Muscle layer of duodenum (tissue), 2 donors: ENCODE data around the gene GLI3.

Experiments used
- H3K27ac ChIP-seq: one replicate; pipeline ENCODE4 v1.7.0; 2013; ENCODE audit warnings: mild to moderate bottlenecking, low read length
- H3K27me3 ChIP-seq: one replicate; pipeline ENCODE4 v1.7.0; 2013; ENCODE audit warnings: low read depth, mild to moderate bottlenecking, control low read depth, low read length
- H3K36me3 ChIP-seq, 2 donors: one replicate each; pipeline ENCODE4 v1.7.0; 2013; ENCODE audit warnings: low read length in 2 of 2, control low read depth in 1 of 2, mild to moderate bottlenecking in 1 of 2; ENCODE audit not compliant: insufficient read depth in 2 of 2, control insufficient read depth in 1 of 2
- H3K4me1 ChIP-seq, 2 donors: one replicate each; pipeline ENCODE4 v1.7.0; 2013; ENCODE audit warnings: low read length in 2 of 2, mild to moderate bottlenecking in 2 of 2, control low read depth in 1 of 2, moderate library complexity in 1 of 2; ENCODE audit not compliant: insufficient read depth in 2 of 2, control insufficient read depth in 1 of 2
- H3K4me3 ChIP-seq, 2 donors: one replicate each; pipeline ENCODE4 v1.7.0; 2013; ENCODE audit warnings: low read length in 2 of 2, low read depth in 1 of 2, mild to moderate bottlenecking in 1 of 2
- H3K9me3 ChIP-seq, 2 donors: one replicate each; pipeline ENCODE4 v1.7.0; 2013; ENCODE audit warnings: low read length in 2 of 2, control low read depth in 1 of 2, mild to moderate bottlenecking in 1 of 2; ENCODE audit not compliant: control insufficient read depth in 1 of 2
- donor health status: healthy.

GLI3 gene

DNA sequence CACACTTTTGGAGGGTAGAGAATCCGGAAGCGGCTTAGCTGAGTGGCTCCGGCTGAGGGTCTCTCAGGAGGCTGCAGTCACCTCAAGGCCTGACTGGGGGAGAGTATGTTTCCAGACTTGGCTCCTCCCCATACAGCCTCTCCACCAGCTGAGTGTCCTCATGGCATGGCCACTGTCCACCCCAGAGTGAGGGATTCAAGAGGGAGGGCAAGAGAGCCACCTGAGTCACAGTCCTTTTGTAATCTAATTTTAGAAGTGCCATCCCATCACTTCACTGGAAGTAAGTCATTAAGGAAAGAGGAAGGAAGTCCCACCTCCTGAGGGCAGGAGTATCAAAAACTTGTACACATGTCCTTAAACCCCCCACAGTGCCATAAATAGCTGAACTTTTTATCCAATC, 134.0 kb downstream of the GLI3 start:
- Histone ChIP-seq H3K4me3 (no peak overlapping the region), H3K4me1 (peaks cover 15 to 30% of the 10 kb centered on the region in 2 donors), H3K27ac (no peak overlapping the region), H3K9me3 (no peaks in the 10 kb centered on the region), H3K36me3 (no peaks in the 10 kb centered on the region), H3K27me3 (no peaks in the 10 kb centered on the region)

DNA sequence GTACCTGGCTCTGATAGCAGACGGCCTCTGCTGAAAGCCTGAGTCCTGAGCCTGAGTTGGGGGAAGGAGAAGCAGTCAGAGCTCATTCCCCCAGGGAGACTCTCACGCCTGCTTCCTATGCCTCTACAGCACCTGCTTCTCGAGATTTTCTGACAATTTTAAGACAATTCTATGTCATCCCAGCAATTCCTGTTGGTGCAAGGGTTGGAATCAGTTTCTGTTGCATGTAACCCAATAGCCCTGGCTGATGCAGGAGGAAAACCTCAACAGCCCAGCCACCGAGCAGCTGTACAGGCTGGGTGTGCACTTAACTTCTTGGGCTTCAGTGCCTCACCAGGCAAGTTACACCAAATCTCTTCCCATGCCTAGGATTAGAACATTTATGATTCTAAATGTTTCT, 134.7 kb downstream of the GLI3 start:
- H3K4me3 ChIP-seq = no peak overlapping the region
- peaks cover 12 to 27% of the 10 kb centered on the region in 2 donors for H3K4me1 ChIP-seq
- H3K9me3 ChIP-seq = no peaks in the 10 kb centered on the region
- H3K27ac ChIP-seq = no peak overlapping the region
- H3K36me3 ChIP-seq = no peaks in the 10 kb centered on the region
- no peaks in the 10 kb centered on the region for H3K27me3 ChIP-seq

- Histone ChIP-seq H3K4me3 (no peak overlapping the region), H3K27ac (no peak overlapping the region)
Measured at GRCh38 chr7:42100156-42100508, 136.9 kb downstream of the GLI3 start.

DNA sequence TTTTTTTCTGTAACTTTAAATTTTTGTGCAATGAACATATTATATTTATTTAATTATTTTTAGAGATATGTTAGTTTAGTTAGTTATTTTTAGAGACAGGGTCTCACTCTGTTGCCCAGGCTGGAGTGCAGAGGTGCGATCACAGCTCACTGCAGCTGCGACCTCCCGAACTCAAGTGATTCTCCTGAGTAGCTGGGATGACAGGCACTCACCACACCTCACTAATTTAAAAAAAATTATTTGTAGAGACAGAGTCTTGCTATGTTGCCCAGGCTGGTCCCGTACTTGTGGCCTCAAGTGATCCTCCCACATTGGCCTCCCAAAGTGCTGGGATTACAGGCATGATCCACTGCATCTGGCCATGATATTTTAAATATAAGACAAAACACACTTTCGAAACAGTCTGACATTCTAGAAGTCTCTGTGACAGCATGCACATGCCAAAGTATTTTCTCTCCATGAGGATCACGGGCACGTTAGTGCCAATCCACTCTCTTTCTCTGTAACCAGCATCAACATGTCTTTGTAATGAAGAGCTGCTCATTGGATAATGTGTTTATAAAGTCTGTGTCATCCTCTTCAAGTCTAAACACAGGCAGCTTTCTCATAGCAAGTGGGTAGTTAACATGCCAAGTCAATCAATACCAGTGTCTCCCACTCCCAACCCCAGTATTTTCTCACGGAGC, 137.4 kb downstream of the GLI3 start:
- Histone ChIP-seq H3K9me3 (no peaks in the 10 kb centered on the region), H3K4me1 (peaks cover 4 to 22% of the 10 kb centered on the region in 2 donors), H3K27me3 (no peaks in the 10 kb centered on the region), H3K27ac (no peak overlapping the region), H3K36me3 (no peaks in the 10 kb centered on the region), H3K4me3 (no peak overlapping the region)

More at GRCh38 chr7:42100156-42100508, 136.9 kb downstream of the GLI3 start:
- H3K36me3 ChIP-seq = no peaks in the 10 kb centered on the region
- peaks cover 4 to 25% of the 10 kb centered on the region in 2 donors for H3K4me1 ChIP-seq
- no peaks in the 10 kb centered on the region for H3K9me3 ChIP-seq
- no peaks in the 10 kb centered on the region for H3K27me3 ChIP-seq

- H3K27ac ChIP-seq = no peak overlapping the region
- H3K9me3 ChIP-seq = no peaks in the 10 kb centered on the region
- H3K4me1 ChIP-seq = peaks cover 4 to 20% of the 10 kb centered on the region in 2 donors
- H3K36me3 ChIP-seq = no peaks in the 10 kb centered on the region
- H3K27me3 ChIP-seq = no peaks in the 10 kb centered on the region
- H3K4me3 ChIP-seq = no peak overlapping the region
Measured at GRCh38 chr7:42099066-42099465, 137.9 kb downstream of the GLI3 start.

- no peaks in the 10 kb centered on the region for H3K27me3 ChIP-seq
- H3K27ac ChIP-seq = no peak overlapping the region
- no peak overlapping the region for H3K4me3 ChIP-seq
- no peaks in the 10 kb centered on the region for H3K9me3 ChIP-seq
- peaks cover 4 to 20% of the 10 kb centered on the region in 2 donors for H3K4me1 ChIP-seq
- no peaks in the 10 kb centered on the region for H3K36me3 ChIP-seq
Measured at GRCh38 chr7:42097752-42098151, 139.3 kb downstream of the GLI3 start.

DNA sequence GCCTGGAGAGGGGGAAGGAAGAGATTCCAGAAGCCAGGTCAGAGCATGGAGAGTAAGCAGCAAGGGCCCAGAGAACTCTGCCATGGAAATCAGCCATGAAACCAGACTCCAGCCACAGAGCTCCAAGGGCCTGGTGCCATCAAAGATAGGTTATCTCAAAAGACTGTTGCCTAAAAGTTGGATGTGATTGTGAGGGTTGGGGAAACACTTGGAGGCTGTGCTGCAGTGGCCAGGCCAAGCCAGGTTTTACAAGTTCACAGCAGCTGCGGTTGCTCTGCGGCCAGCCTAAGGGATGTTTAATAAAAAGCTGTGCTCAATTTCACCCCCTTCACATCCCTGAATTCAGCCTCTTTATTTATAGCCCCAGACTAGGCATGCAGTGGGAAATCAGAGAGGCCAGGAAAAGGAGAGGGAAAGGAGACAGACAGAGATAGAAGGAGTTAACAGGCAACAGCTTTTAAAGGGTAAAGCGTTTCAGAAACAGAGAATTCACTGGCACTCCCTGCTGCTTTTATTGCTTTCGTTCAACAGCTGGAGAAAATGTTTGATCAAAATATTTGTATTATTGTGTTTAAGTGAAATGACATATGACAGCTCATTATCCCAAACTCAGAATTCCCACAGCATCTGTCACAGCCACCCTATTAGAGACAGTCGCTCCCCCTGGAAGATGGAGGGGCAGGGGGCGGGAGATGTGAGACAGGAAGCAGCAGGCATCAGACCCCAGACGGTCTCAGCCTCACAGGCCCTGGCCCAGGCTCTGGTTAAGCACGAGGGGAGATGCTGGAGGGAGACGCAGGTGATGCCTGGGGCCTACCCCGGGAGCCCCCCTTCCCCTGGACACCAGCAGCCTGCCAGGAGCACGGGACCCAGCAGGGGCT, 140.1 kb downstream of the GLI3 start:
- Histone ChIP-seq H3K9me3 (no peaks in the 10 kb centered on the region), H3K27ac (peak overlapping the region; percentile 10), H3K4me1 (peaks cover 4 to 26% of the 10 kb centered on the region in 2 donors), H3K36me3 (no peaks in the 10 kb centered on the region), H3K4me3 (no peak overlapping the region), H3K27me3 (no peaks in the 10 kb centered on the region)

DNA sequence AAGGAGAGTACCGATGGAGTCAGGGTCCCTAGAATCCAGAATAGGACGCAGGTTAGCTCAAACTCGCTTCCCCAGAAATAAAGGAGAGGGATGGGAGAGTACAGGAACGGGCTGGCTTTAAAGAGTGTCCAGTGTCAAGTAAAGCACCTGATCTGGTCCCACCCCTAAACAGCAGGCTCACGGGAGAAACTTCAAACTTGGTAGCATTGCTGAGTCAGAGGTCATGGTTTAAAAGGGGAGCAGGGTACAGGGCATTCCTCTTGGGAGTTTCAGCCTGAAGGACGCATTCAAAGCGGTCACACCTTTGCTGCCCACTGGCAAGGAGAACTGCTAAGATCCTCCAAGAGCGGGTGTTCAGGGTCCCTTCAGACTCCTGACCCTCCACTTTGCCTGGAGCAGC, 140.7 kb downstream of the GLI3 start:
- Histone ChIP-seq H3K27me3 (no peaks in the 10 kb centered on the region), H3K36me3 (no peaks in the 10 kb centered on the region), H3K9me3 (no peaks in the 10 kb centered on the region), H3K27ac (peak overlapping the region; percentile 10), H3K4me3 (no peak overlapping the region), H3K4me1 (peaks cover 4 to 33% of the 10 kb centered on the region in 2 donors)

DNA sequence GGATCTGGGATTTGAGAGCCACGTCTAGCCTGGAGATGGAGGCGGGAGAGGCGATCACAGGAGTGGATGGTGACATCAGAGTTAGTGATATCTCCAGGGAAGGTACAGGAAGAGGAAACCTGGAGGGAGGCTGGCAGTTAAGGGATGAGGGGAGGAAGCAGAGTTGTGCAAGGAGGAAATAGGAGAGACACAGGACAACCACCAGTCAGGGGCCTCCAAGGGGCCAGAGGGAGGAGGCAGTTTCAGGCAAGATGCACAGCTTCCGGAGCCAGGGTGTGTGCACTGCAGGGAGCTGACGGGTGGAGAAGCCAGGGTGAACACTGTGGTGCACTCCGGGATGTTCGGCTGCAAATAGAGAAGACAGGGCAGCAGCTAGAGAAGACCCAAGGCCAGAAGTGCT, 141.2 kb downstream of the GLI3 start:
- Histone ChIP-seq H3K9me3 (no peaks in the 10 kb centered on the region), H3K4me1 (peaks cover 4 to 38% of the 10 kb centered on the region in 2 donors), H3K27ac (no peak overlapping the region), H3K36me3 (no peaks in the 10 kb centered on the region), H3K27me3 (no peaks in the 10 kb centered on the region), H3K4me3 (no peak overlapping the region)

- peaks cover 4 to 44% of the 10 kb centered on the region in 2 donors for H3K4me1 ChIP-seq
- no peaks in the 10 kb centered on the region for H3K9me3 ChIP-seq
Measured at GRCh38 chr7:42093349-42093905, 143.6 kb downstream of the GLI3 start.

DNA sequence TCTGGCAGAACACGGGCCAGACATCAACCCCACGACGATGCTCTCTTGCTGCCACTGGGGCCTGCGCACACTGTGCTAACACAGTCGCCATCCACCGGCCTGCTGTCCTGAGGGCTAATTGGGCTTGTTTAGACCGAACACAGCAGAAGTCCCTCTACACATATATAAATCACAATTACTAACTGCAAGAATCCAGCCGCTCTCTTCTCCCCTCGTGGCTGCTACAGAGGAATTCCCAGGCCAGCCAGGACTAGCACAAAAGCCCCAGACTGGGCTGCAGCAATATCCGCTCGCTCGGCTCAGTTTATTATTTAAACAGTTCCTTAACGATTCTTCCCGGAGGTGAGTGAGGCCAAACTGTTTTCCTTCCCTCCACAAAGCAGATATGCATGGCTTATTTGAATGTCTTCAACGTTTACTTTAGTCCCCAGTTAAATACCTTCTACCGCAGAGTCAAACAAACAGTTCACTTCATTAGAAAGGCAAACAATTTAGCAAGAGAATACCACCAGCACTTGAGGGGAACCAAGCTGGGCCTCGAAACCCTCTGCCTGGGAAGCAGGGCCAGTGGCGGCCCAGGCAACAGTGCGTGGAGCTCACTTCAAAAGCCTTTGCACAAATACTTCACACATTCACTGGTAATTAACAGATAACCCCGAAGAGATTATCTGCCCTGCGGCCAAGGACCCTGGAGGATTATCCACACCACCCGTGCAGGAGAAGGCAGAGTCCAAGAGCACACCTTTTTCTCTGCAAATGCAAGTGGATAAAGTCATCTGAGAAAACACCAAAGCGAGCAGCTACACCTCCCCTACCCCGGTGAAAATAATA, 145.3 kb downstream of the GLI3 start:
- H3K4me3 ChIP-seq = peak overlapping the region in 1 of 2 donors; percentile 17
- H3K27ac ChIP-seq = peak overlapping the region; percentile 27
- no peaks in the 10 kb centered on the region for H3K27me3 ChIP-seq
- no peaks in the 10 kb centered on the region for H3K9me3 ChIP-seq
- peaks cover 4 to 53% of the 10 kb centered on the region in 2 donors for H3K4me1 ChIP-seq
- no peaks in the 10 kb centered on the region for H3K36me3 ChIP-seq

More at GRCh38 chr7:42093349-42093905, 143.6 kb downstream of the GLI3 start:
- H3K4me3 ChIP-seq = no peak overlapping the region
- no peaks in the 10 kb centered on the region for H3K36me3 ChIP-seq
- H3K27ac ChIP-seq = no peak overlapping the region
- no peaks in the 10 kb centered on the region for H3K27me3 ChIP-seq
